HG03060 (cell line): ENCODE results near the gene TAMALIN.
A peak's percentile ranks its signal among the peaks of the same experiment; 100 is the strongest.

Experiments used
- ATAC-seq: cut with Tn5 transposase; IDR thresholded peaks from one replicate; pipeline ENCODE4 v1.9.1; 2021; ENCODE audit warnings: low read depth, moderate number of reproducible peaks; ENCODE audit not compliant: unreplicated experiment

The TAMALIN gene

GRCh38 chr12:52032804-52033445 lies 26.2 kb downstream of the TAMALIN start:
- ATAC-seq: peak; percentile 80

DNA sequence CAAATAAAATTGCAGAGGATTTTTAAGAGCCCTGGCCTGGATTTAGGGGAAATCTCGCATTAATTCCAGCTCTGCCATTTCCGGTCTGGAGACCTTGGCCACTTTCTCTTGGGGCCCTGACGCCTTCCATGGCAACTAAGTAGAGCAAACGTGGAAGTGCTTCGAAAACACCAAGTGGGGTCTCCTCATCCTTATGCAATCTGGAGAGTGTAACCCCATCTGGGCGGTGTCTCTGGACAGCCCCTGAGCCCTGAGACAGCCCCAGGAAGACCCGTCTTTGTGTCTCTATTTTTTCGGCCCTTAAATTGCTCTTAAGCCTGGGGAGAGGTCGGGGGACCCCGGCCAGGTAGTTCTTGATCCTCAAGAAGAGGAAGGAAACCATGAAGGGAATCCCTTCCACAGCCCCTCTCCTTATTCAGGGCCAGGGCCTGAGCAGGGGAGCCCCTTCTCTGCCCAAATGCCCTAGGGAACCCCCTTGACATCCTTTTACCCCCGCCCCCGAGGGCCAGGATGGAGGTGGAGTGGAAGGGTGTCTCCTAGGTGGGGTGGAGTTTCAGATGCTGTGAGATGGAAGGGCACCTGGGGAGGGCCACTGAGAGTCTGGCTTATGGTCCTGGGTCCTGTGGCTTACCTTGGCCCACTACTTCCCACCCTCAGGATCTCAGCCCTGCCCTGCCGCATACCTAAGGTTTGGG lies 26.8 kb downstream of the TAMALIN start:
- ATAC-seq: no peak

DNA sequence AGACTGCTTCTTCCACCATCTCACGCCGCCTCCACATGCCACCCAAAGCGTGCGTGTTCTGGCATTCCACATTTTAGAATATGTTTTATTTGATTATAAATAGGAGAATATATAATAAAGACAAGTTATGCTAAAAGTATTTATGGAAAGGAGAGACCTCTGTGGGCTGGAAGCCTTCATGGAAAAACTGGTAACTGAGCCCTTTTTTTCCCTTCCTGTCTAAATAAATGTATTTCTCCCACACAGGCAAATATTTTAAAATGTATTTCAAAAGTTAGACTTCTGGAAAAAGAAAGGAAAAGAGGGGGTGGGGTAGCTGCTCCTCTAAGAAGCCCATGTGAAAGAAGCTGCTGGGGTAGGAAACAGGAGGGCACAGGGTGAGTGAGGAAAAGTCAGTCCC lies 28.4 kb downstream of the TAMALIN start:
- no peak for ATAC-seq

DNA sequence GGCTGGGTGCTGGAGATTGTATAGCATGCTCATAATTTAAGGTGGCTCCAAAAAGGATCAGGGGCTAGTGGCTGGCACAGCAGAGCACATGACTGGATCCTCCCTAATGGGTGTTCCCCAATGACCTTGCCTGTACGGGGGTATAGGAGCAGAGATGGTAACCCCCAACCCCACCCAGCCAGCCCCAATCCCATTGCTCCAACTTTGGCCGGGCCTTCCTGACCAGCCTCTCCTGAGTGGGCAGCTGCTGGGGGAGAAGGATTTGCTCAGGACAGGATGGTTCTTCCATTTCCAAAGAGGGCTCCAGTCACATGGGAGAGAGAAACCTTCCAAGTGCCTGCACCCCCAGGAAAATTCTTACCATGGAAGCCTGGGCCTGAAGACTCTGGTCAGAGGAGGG lies 29.2 kb downstream of the TAMALIN start:
- ATAC-seq: no peak

DNA sequence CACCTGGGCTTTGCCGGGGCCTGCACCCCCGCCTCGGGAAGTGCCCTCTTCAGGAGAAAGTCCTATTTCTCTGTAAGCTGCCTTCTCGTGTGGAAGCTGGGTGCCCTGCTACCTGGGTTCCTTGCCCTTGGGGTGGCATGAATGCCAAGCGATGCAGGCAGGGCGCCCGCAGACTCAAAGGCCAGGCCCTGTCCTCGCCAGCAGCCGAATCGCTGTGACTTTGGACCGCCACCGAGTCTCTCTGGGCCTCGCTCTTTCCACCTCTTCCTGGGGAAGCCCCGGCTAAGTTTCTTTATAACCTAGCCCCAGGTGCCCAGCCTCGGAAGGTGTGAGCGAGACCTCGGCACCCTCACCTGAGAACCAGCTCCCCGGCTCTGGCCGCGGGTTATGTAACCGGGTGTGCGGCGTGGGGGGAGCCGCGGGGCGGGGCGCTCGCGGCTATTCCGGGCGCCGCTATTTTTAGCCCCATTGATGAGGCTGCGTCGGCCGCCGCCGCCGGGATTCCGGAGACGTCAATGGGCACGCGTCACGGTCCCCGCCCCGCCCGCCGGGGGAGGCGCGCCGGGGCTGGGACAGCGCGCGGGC lies 29.9 kb downstream of the TAMALIN start:
- ATAC-seq: no peak

DNA sequence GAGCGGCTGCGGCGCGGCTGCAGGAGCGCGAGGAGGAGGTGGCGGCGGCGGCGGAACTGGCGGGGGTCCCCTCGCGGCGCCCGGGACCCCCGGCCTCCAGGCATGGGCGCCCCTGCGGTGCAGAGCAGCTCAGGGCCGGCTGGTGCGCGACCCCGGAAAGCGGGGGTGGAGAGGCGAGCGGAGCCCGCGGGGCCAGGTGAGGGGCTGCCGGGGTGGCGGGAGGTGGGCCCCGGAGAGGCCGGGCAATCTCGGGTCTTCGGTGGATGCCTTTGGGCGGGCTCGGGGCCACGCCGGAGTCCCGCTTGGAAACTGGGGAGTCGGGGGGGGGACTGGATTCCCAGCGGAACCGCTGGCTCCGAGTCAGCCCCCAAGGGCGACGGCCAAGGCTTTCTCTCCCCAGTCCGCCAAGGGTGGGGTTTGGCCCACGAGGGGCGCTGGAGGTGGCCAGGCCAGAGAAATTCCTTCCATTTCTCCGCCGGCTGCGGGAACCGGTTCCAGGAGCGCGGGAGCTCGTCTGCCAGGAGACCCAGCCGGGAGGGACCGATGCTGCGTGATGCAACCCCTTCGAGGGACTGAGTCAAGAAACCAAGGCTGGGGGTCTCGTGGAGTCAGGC lies 30.6 kb downstream of the TAMALIN start:
- no peak for ATAC-seq

DNA sequence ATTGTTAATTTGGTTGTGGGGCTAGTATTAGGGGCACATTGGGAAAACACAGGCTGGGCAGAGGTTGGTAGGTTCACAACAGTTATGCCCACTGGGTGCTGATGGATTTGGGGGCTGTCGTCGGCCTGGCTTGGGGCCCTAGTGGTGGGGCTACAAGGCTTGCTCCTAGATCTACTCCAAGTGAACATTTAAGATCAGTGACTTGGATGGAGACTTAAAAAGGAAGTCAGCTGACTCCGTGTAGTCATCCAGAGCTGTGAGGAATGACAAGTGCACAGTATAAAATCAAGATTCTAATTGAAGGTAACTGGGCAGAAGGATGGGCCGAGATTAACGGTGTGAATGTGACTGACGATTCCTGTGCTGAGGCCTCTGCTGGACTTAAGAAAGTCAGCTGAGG lies 31.7 kb downstream of the TAMALIN start:
- no peak for ATAC-seq

DNA sequence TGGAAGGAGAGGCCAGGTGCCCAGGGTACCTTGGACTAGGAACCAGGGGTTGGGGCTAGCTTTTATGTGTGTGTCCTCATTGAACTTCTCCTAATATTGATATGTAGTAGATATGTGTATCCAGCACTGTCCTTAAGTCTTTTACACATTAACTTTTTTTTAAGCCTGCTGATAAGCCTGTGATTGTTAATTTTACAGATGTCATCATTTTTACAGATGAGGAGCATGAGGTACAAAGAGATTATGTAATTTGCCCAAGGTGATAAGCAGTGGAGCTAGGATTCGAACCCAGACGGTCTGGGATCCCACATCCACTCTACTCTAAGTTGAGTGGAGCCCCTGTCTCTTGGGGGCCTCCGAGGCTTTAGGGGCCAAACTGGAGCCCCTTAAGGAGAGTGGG lies 34.3 kb downstream of the TAMALIN start:
- ATAC-seq: no peak

DNA sequence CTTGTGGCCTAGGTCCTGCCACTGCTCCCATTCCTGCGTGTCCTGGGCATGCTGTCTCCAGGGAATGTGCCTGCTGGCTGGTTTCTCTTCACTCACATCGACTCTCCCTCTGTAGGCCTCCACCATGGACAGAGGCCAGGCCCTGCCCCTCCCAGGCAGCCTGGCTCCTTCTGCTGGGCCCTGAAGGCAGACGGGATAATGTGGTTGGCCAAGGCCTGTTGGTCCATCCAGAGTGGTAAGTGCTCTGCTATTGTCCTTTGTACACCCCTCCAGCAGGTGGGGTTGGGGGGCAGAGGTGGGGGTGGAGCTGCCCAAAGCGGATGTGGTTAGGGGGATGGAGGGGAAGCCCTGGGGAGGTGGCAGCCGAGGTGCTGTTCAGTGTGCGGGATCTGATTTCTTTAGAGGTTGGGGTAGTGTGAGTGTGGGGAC lies 35.0 kb downstream of the TAMALIN start:
- no peak for ATAC-seq

GRCh38 chr12:52042706-52043385 lies 36.1 kb downstream of the TAMALIN start:
- ATAC-seq: no peak

DNA sequence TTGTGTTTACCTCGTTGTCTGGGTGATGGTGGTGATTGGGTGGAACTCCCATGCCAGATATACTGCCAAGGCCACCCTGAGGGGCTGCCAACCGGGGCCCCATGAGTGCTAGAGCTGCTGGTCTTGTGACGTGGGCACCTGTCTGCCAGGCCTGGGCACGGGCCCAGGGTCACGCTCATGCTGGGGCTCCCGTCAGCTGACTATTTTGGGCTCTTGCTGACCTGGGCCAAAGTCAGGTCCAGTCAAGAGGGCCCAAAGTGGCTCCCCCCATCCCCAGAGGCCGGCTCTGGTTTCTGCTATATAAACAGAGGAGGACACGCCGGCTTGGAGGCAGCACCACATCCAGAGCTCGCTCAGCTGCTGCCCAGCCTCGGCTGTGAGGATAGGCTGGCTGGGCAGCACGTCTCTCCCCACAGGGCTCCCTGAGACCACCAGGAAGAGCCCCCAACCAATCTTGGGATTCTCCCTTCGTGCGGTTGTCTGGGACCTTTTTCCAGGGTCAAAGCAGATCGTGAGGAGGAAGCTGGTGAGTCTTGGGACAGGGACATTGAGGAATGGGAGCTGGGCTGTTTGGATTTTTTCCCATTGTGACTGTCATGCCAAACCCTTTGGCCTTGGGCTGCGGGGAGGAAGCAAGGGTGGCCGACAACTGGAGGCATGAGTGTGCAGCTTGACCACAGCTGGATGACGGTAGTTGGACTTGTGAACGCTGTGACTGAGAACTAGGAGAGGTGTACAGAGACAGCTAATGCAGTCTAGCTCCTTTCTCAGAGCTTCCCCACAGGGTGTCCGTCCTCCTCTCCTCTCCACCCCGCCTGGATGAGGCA lies 36.9 kb downstream of the TAMALIN start:
- ATAC-seq: no peak

DNA sequence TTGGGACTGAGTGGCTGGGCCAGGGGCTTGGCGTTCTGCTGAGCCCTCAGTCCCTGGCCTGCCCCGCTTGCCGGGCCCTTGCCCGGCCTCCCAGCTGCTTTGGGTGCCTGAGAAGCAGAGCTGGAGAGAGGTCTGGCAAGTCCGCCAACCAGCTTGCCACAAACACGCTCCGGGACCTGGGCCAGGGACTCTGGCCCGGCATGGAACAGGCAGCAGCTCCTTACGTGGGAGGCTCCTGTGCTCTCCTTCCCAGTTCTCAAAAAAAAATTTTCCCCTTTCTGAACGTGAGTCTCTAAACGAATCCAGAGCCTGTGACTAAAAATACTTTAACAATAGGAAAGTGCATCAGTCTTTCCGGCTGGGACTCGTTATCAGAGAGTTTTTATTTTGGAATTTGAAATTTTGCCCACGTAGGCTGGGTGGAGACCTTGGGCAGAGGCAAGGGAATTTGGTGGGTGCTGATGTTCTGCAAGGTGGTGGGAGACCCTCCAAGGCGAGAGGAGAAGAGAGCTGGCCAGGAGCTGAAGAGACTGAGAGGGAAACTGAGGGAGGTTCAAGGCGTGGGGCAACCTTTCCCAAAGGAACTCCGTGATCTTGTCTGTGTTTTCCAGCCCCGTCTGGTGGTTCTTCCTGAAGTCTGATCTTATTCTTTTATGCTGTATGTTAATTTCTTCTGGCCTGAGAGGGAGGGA lies 37.7 kb downstream of the TAMALIN start:
- no peak for ATAC-seq

GRCh38 chr12:52045794-52046199 lies 39.1 kb downstream of the TAMALIN start:
- no peak for ATAC-seq

- ATAC-seq: no peak
These were observed 40.1 kb downstream of the TAMALIN start for GRCh38 chr12:52046859-52047258.

DNA sequence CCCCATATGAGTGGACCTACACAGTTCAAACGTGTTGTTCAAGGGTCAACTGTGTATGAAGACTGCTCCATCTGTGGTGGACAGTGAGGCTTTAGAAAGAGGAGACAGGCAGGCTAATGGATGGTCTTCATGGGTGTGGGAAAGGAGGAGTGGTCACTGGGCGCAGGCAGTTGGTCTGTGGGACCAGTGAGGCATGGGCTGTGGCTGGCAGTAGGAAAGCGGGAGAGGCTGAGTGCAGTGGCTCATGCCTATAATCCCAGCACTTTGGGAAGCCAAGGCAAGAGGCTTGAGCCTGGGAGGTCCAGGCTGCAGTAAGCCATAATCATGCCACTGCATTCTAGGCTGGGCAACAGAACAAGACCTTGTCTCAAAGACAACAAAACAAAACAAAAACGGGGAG lies 42.5 kb downstream of the TAMALIN start:
- no peak for ATAC-seq

GRCh38 chr12:52049688-52050087 lies 42.9 kb downstream of the TAMALIN start:
- ATAC-seq: no peak

GRCh38 chr12:52050116-52050757 lies 43.5 kb downstream of the TAMALIN start:
- no peak for ATAC-seq

GRCh38 chr12:52050758-52051541 lies 44.2 kb downstream of the TAMALIN start, which contains the start of gene NR4A1:
Gene NR4A1, plus strand, starts transcription at chr12:52051442. Its CDS starts 2,887 bp downstream, at chr12:52054329.
- ATAC-seq: no peak
